GM21528 (cell line): ENCODE measurements around the gene MCF2L.

Source experiments
- ATAC-seq: cut with Tn5 transposase; IDR thresholded peaks from one replicate; pipeline ENCODE4 v1.9.1; 2021; ENCODE audit warnings: mild to moderate bottlenecking, moderate library complexity; ENCODE audit not compliant: unreplicated experiment, low FRiP score

The MCF2L gene

DNA sequence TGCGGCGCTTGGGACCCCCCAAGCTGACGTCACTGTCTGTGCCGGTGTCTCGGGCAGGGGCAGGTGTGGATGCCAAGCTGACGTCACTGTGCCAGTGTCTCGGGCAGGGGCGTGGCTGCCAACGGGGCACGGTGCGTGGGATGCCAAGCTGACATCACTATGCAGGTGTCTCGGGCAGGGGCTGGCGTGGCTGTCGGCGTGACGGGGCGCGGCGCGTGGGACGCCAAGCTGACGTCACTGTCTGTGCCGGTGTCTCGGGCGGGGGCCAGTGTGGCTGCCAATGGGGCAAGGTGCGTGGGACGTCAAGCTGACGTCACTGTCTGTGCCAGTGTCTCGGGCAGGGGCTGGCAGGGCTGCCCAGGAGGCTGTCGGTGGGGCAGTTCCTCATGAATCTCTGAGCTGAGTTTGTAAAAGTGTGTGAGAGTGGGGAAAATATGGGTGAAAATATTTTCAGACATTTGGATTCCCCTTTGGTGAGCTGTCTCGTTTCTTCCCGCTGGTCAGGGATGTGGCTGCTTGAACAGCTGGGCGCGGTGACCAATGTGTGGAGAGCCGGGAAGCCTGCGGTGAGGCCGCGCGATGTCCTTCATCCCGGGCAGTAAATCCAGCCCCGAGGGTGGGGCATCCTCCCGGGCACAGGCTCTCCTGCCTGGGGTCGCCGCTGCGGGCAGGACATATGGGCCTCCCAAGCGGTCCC is 25.2 kb downstream of the MCF2L start:
- ATAC-seq: no peak

DNA sequence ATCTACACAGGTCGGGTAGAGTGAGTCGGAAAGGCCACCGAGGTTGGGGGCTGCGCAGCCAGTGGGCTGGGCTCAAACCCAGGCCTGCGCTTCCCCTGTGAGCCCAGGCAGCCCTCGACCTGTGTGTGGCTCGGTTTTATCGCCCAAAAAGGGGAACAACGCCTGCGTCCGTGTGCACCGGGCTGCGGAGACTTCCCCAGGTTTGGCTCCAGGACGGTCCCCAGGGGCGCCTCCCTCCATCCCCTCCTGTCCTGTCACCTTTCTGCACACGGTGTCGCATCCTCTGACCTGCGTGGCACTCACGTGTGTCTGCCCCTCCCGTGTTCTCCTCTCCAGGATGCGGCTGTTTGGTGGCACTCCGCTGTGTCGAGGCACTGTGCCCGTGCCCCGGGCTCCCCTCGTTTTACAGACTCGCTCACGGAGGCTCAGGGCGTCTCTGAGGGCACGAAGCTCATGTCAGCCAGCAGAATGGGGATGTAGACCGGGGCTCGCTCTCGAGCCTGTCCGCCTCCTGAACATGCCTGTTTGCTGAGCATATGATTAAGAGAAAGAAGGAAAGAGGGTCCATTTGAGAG is 25.9 kb downstream of the MCF2L start:
- ATAC-seq: no peak

DNA sequence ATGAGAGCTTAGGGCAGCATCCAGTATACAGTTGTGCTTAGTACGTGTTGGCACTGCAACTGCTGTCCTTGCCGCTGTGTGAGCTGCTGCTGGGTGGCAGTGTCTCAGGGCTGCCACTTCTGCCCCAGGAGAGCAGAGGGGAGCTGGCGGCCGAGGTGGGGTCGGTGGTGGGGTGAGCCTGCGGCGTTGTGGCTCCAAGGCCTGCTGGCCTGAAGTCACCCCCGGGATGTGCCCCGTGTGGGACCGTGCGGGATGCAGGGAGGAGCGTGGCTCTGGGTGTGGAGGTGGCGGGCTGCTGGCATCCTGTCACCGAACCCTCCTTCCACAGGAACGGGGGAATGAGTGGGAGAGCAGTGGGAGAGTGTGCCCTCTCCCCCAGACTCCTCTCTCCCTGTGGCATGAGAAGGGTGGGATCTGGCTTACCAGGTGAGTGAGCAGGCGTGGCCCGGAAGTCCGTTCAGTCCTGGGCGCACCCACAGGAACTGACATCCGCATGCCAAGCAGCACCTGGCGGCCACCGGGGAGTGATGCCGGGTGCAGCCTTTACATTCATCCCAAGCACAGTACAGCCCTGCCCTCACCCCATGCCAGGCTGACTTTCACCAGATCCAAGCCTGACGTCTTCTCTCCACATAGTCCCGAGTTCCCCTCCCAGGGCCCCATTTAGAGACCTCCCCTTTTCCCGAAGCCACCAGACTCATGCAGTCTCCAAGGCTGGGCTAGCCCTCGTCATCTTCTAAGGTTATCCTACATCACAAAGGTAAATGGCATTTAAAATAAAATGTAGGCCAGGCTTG is 26.6 kb downstream of the MCF2L start:
- ATAC-seq: no peak

DNA sequence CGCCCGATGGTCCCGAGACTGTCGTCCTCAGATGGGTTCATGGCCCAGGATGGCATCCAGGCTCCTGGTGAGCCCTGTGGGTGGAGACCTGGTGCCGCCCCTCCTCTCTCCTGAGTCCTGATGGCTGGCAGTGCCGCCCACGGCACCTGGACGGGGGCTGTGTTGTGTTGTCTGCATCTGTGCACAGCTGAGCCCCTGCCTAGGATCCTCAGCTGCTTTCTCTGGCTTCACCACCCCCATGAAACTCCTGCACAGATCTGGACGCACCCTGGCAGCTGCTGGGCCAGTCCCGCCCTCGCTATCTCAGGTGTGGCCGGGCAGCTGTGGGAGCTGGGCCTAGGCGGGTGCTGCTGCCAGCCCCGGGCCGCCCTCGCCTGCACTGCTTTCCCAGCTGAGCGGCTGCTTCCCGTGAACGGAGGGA is 27.7 kb downstream of the MCF2L start:
- ATAC-seq: no peak

DNA sequence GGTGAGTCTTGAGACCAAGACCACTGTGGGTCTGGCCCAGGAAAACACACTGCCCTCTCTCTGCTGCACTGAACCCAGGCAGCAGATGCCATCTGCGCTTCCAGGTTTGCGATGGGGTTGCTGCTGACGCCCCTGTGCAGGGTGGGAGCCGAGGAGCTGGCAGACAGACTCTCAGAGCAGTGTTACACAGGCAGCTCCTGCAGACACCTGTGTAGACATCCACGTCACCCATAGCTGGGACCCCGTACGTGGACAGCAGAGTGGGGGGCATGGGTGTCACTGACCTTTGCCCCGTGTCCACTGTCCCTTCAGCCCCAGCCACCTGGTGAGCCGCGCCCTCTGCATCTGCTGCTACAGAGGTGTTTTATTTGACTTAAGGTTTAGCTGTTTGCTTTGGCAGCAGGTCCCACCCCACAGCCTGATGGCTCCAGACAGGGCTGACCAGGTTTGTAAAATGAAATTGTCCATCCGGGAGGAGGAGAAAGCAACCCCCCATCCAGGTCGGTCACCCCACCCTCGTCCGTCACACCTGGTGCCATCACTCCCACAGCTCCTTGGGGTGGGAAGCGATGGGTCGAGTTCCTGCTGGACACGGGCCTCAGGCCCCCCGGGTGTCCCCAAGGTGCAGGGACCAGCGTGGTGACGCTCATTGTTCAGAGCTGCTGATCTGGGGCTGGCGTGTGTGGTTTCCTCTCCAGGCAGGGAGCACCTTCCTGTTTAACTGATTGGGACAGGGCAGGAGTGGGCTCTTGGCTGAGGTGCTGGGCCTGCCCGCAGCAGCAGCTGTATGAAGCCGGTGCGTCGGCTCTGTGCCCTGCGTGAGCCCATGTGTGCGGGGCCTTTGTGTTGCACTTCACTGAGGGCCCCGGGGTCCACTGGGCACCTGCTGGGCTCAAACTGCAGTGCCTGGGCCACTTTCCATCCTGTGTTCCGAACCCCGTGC is 28.4 kb downstream of the MCF2L start:
- ATAC-seq: no peak

DNA sequence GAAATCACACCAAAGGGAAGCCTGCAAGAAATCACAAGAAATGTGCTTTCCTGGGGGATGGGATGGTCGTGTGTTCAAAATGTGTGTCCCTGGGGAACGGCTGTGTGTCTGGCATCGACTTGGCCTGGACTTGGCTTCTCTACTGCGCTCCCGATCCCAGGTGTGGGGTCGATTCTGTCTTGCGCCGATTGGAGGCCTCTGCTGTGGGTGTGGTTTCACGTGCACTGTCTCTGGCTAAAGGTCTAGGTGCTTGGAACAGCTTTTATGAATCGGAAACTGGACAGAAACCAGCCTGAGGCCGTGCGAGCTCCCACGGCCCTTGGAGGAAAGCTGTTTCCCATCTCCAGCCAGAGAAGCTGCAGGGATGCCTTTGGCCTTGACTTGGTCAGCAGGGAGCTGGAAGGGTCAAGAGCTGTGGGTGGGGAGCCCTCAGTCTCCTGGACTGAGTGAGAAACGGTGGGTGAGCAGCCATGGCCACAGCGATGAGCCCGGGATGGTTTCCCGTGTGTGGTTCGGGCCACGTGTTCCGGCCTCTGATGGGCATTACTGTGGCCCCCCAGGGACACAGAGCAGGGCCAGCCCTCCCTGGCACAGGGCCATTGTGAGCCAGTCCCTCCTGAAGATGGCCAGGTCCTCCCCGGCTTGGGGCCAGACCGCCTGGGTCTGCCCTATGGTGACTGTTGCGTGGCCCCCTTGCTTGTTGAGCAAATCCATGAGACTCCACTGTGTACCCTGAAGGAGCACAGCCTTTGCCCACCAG is 29.7 kb downstream of the MCF2L start:
- ATAC-seq: no peak

DNA sequence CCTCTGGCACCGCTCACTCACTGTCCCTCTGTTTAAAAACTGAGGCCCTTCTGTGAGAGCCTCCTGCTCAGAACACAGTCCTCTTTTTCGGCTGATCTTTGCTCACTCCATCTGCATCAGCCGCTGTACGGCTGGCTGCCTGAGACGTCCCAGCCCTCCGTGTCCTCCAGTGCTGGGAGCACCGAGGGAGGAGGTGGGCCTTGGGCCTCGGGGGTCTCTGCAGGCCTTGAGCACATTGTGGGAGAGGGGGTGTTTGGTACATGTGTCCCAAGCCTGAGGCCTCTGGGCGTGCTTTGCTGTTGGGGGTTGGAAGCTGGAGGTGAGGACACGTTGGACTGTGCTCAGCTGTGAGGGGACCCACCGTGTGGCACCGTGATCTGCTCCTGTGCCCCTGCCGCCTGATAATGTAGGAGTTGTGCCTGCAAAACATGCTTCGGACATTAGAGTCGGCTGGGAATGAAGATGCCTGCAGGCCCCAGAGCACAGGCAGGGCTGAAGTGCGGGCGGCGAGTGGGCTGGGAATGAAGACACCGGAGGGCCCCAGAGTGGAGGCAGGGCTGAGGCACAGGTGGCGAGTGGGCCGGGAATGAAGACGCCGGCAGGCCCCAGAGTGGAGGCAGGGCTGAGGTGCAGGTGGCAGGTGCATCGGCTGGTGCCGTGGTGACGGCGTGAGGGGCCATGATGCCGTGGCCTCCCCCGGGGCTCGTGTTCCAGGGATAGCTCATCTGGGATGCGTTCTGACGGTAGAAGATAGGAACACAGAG is 30.6 kb downstream of the MCF2L start:
- ATAC-seq: no peak

DNA sequence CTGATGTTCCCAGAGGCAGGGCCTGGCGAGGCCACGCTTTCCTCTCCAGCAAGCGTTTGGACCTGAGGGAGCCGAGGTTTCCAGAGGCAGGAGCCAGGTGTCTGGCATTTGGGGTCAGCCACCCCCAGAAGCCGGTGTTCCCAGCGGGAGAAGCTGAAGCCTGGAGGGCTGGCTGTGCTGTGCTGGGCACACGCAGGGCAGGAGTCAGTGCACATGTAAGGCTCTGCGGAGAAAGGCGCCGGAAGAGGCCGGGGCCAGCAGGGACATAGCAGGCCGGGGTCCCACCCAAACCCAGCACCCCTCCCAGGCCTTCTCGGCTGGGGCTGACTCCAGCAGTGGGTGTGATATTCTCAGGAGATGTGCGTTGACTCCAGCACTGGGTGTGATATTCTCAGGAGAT is 31.6 kb downstream of the MCF2L start:
- no peak for ATAC-seq

DNA sequence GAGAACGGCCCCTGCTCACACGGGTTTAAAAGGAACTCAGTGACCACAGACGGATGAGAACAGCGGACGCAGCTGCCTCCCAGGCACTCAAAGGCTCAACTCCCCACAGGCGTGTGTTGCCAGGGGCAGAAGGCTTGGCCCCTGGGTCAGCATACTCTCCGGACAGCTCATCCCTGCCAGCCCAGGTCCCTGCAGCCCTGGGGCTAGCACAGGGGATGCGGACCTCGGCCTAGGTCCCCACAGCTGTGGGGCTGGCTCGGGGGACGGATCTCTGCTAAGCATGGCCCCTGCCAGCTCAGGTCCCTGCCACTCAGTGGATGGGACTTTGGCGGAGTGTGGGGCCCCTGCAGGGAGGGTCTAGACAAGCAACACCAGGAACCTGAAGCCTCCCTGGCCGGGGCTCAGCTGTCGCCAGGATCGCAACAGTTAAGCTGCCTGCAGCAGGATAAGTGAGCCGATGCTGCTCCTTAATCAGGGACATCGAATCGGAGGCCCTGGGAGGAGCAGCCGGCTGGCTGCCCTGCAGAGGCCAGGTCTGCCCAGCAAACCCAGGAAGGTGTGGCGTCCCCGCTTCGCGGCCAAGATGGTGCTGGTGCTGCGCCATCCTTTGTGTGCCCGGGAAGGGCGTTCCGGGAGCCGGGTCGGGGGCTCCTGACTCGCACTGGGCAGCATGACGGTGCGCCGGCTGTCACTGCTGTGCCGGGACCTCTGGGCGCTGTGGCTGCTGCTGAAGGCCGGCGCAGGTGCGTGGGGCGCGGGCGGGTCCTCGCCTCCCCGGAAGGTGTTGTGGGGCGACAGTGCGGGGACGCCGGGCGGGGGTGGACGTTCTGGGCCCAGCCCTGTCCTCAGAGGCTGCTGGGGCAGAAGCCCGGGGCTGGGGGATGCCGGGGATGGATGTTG is 32.5 kb downstream of the MCF2L start:
- no peak for ATAC-seq

DNA sequence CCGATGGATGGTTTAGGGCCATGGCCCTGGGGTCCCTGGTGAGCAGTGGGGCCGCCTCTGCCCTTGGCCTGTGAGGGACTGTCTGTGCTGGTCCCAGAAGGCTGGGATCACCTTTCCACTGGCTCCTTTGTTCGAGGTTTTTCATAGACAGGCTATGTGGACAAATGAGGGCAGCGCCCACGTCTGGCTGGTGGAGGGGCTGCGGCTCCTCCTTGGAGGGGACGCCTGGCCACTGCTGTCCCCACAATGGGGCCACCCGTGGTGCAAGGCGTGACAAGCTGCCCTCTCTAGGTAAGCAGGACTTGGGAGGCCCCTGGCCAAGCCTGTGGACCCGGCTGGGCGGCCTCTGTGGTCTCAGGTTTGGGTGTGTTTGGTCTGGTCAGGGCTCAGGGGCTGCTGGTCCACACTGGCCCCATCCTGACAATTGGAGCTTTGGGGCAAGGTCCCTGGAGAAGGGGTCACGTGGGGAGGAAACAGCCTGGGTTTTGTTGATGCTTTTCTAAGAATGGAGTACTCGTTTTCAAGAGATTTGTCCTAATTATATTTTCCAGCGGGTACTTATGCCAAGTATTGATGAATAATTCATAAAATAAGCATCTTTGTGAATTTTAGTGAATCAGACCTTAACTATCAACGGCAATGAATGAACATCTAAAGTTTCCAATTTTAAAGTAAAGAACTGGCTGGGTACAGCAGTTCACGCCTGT is 33.3 kb downstream of the MCF2L start:
- ATAC-seq: no peak

DNA sequence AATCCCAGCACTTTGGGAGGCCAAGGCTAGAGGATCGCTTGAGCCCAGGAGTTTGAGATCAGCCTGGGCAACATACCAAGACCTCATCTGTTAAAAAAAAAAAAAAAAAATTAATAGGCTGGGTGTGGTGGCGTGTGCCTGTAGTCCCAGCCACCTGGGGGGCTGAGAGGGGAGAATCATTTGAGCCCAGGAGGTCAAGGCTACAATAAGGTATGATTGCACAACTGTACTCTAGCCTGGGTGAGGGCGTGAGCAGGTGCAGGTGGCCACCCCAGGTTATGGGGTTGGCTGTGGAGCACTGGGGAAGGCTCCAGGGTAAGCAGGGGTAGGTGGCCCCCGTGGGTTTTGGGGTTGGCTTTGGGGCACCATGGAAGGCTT is 33.9 kb downstream of the MCF2L start:
- no peak for ATAC-seq

DNA sequence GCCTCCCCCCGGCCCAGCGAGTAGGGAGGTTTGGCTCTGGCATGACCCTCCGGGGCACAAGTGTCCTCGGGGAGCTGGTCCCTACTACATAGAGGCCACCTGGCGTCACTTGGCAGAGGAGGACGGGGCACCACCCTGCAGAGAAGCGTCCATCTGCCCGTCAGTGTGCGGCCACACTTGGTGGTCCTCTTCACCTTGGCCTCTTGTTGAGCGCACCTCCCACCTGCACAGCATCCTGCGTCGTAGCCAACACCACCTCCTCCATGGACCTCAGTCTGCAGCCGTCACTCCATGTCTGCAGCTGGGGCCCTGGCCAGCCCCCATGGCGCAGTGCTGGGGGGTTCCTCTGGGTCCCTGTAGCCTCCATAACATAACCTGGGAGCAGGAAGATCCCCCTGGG is 35.1 kb downstream of the MCF2L start:
- no peak for ATAC-seq

DNA sequence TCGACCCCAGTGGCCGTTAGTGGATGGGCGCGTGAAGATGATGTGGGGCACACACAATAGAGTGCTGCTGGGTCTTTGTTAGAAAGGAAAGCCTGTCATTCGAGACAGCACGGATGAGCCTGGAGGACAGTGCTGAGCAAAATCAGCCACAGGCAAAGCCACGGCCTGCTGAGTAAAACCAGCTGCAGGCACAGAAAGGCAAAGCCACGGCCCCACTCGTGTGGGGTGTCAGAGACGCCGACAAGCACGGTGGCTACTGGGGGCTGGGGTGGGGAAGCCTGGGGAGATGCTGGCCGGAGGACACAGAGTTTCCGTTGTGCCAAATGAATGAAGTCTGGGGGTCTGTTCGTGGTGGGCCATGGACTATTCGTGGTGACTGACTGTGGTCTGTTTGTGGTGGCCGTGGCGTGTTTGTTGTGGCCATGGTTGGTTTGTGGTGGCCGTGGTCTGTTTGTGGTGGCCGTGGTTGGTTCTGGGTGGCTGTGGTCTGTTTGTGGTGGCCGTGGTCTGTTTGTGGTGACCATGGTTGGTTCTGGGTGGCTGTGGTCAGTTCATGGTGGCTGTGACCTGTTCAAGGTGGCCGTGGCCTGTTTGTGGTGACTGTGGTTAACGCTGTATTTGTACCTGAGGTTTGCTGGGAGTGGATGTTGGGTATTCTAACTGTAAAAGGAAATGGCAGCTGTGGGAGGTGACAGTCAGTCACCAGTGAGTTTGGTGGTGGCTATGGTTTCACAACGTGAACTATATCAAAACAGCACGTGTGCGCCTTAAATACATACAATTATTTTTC is 36.3 kb downstream of the MCF2L start:
- ATAC-seq: no peak

DNA sequence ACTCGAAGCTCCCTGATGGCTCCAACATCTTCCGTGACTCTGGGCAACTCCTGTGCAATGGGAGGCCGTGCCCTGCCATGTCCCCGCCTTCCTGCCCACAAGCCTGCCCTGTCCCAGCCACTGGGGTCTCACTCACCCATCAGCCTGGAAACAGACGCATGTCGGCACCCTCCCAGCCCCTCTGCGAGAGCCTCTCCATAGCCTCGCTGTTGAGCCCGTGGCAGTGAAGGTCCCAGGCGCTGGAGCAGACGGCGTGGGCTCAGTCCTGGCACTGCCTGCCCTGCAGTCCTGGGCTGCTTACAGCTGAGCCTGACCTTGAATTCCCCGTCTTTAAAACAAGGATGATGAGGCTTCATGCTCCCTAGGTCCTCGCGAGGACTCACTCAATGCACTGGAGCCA is 37.0 kb downstream of the MCF2L start:
- ATAC-seq: no peak

DNA sequence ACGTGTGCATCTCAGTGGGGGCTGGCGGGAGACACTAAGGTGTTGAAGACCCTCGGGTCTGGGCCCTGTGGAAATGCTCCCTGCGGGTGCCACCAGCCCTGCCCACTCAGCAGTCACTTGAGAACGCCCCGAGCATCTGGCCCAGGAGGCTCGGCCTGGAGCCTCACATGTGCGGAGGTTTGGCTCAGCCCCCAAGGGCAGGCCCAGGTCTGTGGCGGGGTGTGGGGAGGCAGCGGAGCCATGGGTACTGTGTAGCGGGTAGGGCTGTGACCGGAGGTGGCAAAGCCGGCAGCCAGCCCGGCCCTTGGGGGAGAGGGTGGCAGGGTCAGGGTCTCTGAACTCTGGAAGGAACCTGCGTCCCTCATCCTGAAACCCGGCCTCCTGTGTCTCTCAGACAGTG is 37.6 kb downstream of the MCF2L start:
- no peak for ATAC-seq

DNA sequence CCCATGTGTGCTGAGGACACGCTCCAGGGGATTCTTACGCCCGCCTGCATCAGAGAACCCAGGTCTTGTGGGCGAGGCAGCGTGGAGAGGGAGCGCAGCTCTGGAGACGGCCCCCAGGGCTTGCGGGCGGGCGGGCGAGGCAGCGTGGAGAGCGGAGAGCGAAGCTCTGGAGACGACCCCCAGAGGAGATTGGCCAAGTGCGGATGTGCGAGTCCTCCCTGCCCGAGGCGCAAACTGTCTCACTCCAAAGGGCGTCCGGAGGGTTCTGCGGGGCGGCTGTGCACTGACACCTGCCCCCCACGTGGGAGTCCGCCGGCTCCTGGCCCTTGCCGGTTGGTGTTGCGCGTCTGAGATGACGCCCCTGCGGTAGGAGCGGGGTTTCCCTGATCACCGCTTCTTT is 39.8 kb downstream of the MCF2L start:
- ATAC-seq: no peak
